Loucy (cell line): ENCODE measurements around the gene IGSF3.

Experiments used
- EZH2phosphoT487 ChIP-seq: fragments of 200-600 bp; IDR thresholded peaks from 2 replicates; pipeline ENCODE4 v1.6.1; 2018; ENCODE audit warnings: antibody characterized with exemption, mild to moderate bottlenecking, moderate library complexity, borderline replicate concordance
- TF ChIP-seq, protein P1 (sequence below): fragments of 200-600 bp; sonication (generic); conservative IDR thresholded peaks from 2 replicates; pipeline ENCODE4 v1.5.1; 2014; ENCODE audit warnings: mild to moderate bottlenecking, antibody characterized with exemption, low read length

DNA sequence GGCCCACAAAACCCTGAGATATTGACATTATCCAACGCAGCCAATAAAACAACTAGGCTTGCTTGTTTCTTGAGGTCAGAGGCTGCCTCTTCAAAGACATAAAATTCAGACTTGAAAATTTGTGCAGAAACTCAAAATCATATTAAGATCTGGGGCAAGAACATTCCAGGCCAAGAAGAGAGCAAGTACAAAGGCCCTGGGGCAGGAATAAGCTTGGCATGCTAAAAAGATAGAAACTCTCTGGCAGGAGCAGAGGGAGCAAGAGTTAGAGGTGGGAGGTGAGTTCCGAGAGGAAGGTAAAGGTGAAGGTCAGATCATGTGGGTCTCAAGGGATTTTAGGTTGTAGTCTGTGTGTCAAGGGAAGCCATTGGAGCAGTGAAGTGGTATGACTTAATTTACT lies 8.8 kb upstream of the IGSF3 start:
- TF ChIP-seq, protein P1, sequence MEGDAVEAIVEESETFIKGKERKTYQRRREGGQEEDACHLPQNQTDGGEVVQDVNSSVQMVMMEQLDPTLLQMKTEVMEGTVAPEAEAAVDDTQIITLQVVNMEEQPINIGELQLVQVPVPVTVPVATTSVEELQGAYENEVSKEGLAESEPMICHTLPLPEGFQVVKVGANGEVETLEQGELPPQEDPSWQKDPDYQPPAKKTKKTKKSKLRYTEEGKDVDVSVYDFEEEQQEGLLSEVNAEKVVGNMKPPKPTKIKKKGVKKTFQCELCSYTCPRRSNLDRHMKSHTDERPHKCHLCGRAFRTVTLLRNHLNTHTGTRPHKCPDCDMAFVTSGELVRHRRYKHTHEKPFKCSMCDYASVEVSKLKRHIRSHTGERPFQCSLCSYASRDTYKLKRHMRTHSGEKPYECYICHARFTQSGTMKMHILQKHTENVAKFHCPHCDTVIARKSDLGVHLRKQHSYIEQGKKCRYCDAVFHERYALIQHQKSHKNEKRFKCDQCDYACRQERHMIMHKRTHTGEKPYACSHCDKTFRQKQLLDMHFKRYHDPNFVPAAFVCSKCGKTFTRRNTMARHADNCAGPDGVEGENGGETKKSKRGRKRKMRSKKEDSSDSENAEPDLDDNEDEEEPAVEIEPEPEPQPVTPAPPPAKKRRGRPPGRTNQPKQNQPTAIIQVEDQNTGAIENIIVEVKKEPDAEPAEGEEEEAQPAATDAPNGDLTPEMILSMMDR, result no peak
- TF ChIP-seq EZH2phosphoT487, result no peak
